Panc1 (cell line): ENCODE results near the gene NRP1.

ENCODE experiments used
- CTCF ChIP-seq: fragments of 450-650 bp; IDR thresholded peaks from 2 replicates; pipeline ENCODE4 v1.5.1; 2017; ENCODE audit warnings: mild to moderate bottlenecking
- POLR2AphosphoS5 ChIP-seq: IDR thresholded peaks from 2 replicates; pipeline ENCODE4 v1.6.1; 2012; ENCODE audit warnings: mild to moderate bottlenecking, low read depth, low read length, moderate library complexity
- REST ChIP-seq, 2 experiments: IDR thresholded peaks; 2 replicates each; pipeline ENCODE4 v1.6.1; 2011 to 2012; ENCODE audit warnings: low read depth in 2 of 2, control low read depth in 1 of 2, low read length in 1 of 2, mild to moderate bottlenecking in 1 of 2, moderate library complexity in 1 of 2; ENCODE audit not compliant: insufficient read depth in 1 of 2
- SIN3A ChIP-seq: IDR thresholded peaks from 2 replicates; pipeline ENCODE4 v1.6.1; 2012; ENCODE audit warnings: low read depth, mild to moderate bottlenecking, low read length, moderate library complexity, borderline replicate concordance; ENCODE audit not compliant: insufficient read depth

- TF ChIP-seq CTCF, result no peak
- TF ChIP-seq POLR2AphosphoS5, result no peak
- no peak for TF ChIP-seq REST (IDR thresholded peaks at IDR 0.05; ENCODE audit: insufficient read depth in 1 of 2, low read depth in 2 of 2, low read length in 1 of 2)
- TF ChIP-seq SIN3A, result no peak
These were observed 18.6 kb downstream of the NRP1 start for GRCh38 chr10:33315891-33316290.
